Activated CD4-positive, alpha-beta T cell treated with anti-CD3 and anti-CD28 coated beads for 48 hours (primary cell): ENCODE results near the gene GTF2B.
"Not testable (repeated sequence)": the region's sequence is repeated elsewhere in the genome, so short reads cannot be mapped to it uniquely, and the experiment has no call there.

Experiments used
- DNase-seq: peaks from one replicate; pipeline ENCODE4 v3.0.0-alpha.2; 2020

Gene GTF2B

GRCh38 chr1:88880717-88881116 is 10.7 kb downstream of the GTF2B start:
- not testable (repeated sequence) for DNase-seq

GRCh38 chr1:88878731-88879130 is 12.6 kb downstream of the GTF2B start:
- no peak for DNase-seq

DNA sequence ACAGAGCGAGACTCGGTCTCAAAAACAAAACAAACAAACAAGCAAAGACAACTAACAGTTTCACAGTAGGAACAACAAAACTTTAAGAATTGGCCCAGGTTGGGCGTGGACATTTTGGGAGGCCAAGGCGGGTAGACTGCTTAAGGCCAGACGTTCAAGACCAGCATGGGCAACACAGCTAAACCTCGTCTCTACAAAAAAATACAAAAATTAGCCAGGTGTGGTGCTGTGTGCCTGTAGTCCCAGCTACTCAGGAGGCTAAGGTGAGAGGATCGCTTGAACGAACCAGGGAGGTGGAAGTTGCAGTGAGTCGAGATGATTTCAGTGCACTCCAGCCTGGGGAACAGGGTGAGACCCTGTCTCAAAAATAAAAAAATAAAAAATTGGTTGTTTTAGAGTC is 13.5 kb downstream of the GTF2B start:
- no peak for DNase-seq

GRCh38 chr1:88877382-88877825 is 14.0 kb downstream of the GTF2B start:
- no peak for DNase-seq

DNA sequence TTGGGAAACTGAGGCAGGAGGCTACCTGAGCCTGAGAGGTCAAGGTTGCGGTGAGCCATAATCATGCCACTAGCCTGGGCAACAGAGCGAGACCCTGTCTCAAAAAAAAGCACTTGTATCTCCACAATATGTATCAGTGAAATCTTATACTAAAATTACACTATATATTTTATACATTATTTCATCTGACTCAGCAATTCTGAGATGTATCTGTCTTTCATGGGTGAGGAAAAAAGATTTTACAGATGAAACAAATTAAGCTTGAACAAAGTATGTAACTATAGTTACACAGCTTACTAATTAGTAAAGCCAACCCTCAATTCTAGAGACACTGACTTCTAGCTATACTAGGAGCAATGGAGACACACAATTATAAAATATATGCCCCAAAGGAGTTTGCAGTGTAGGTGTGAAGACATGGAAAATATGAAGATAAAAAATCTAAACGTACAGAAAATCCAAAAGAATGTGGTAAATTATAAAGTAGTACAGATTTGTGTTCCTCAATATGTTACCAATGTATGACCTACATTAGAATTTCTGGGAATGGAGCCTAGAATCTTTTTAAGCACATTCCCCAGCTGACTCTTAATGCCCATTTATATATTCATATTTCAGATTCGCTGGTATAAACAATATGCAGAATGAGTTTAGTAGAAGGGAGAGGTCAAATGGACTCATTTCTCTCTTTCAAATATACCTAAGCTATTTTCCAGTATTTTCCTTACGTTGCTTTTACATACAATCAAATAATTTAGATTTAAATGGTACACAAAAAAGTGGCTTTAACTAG is 14.6 kb downstream of the GTF2B start:
- no peak for DNase-seq

- DNase-seq = no peak
Observed at GRCh38 chr1:88875595-88875994, 15.8 kb downstream of the GTF2B start.

- DNase-seq = no peak
Observed at GRCh38 chr1:88873737-88874349, 17.5 kb downstream of the GTF2B start.

GRCh38 chr1:88869644-88870043 is 21.7 kb downstream of the GTF2B start:
- DNase-seq = not testable (repeated sequence)

GRCh38 chr1:88867743-88868521 is 23.4 kb downstream of the GTF2B start:
- DNase-seq = no peak

DNA sequence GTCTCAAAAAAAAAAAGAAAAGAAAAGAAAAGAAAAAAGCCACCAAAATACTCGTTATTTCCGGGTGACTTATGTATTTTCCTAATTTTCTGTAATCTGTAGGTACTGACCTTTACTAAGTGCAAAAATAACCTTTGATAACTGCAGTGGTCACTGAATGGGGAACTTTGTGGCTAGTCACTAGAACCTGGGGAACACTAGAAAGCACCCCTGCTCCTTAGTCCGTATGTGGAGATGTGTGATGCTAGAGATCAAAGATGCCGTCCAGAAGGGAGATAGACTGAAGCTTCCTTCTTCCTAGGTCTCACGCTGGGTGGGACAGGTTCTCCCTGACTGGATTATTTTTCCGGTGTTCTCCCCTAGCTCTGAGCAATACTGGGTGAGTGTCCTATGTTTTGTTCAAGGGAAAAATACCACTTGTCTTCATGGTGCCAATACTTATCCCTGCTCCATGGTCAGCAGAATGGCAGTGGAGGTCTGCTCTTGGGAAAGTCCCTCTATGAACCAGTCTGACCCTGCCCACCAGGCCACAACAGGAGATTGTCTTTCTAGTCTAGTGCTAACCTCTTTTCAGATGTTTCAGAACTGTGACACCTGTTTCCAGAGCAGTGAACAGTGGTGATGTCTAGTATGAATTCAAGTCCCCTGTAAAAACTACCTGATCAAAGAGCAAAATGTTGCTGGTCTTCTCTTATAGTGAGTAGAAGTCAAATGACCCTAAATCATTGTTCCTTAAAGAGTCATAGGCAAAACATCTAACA is 39.9 kb downstream of the GTF2B start:
- DNase-seq = no peak

GRCh38 chr1:88847643-88848042 is 43.7 kb downstream of the GTF2B start:
- DNase-seq = no peak

DNA sequence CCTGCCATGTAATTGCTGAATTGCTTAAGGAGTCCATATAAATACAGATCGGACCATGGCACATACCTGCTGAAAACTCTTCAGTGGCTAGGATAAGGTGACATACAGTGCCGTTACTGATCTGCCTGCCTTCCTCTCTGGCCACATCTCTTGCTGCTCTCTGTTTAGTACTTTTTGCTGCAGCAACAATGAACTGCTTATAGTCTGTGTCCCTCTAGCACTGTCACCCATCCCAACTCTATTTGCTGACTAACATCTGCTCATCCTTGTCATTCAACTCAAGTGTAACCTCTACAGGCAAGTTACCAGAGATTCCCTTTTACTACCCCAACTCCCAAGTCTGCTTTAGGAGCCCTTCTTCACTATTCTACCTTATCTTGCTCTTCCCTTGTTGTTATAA is 65.6 kb downstream of the GTF2B start:
- DNase-seq = no peak

DNA sequence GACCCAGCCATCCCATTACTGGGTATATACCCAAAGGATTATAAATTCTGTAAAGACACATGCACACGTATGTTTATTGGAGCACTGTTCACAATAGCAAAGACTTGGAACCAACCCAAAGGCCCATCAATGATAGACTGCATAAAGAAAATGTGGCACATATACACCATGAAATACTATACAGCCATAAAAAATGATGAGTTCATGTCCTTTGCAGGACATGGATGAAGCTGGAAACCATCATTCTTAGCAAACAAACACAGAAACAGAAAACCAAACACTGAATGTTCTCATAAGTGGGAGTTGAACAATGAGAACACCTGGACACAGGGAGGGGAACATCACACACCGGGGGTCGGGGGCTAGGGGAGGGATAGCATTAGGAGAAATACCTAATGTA is 71.7 kb downstream of the GTF2B start:
- DNase-seq = not testable (repeated sequence)

DNA sequence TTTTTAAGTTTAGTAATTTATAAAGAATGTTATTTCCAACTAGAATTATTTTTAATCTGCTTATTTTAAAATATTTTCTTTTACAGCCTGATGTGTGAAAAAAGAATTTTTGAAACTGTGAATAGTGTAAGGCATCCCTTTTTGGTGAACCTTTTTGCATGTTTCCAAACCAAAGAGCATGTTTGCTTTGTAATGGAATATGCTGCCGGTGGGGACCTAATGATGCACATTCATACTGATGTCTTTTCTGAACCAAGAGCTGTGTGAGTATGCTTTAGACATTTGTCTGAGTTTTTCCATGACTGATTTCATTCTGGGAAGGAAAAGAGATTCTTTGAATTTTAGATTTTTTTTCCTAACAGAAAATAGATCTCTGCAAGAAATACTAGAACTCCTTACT is 77.9 kb downstream of the GTF2B start:
- DNase-seq = no peak

DNA sequence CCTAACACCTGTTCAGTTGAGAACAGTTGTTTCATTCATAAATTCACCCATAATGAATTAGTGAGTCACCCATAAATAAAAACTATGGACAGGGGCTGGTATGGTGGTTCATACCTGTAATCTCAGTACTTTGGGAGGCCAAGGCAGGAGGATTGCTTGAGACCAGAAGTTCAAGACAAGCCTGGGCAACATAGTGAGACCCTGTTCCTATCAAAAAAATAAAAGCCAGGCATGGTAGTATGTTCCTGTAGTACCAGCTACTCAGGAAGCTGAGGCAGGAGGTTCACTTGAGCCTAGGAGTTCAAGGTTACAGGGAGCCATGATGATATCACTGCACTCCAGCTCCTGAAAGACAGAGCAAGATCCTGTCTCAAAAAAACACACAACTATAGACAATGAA is 79.0 kb downstream of the GTF2B start:
- DNase-seq = no peak

DNA sequence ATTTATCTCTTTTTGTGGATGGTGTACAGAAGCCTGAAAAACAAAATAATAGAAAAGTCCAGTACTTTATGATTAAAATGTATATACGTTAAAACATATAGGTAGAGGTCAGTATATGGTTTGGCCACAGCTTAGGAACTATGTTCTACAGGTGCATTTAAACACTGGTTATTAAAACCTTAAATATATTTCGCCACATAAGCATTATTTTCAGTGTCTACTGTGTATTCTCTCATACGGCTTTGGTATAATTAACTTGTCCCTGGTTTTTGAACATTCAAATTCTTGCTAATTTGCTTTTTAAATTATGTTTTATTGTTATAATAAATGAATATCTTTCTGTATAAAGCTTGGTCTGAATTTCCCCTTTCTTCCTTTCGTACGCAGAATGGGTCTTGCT is 87.9 kb downstream of the GTF2B start:
- DNase-seq = no peak

DNA sequence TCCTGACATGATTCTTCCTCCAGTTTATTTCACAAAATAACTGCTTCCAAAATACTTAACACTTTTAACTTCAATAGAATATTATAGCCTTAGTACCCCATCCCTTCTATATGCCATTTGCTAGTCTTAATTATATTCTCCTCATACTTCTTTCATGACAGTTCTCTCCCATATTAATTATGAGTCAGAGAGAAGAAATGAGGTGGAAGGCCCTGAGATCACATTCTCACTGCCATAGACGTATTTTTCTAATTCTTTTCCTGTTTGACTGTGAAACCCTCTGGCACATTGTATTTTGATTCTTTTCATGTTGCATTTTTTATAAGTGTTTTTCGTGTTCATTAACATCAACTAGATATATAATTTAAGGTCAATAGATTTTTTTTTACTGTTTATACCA is 88.4 kb downstream of the GTF2B start:
- no peak for DNase-seq
